Ovary (tissue), 9 donors: Measurements from ENCODE around the gene AHCY. TPM values are rescaled to one million over a fixed set of nuclear protein-coding genes. Genes with fewer than 3 reads are reported as not detected.
"Not testable (repeated sequence)": the region's sequence is repeated elsewhere in the genome, so short reads cannot be mapped to it uniquely, and the experiment has no call there.

ENCODE experiments used
- DNase-seq, 5 donors: peaks; one replicate each; pipeline ENCODE4 v3.0.0-alpha.2; 2019 to 2020
- H3K27ac ChIP-seq, 2 donors: fragments of 200-600 bp; one replicate each; pipeline versions ENCODE4 v1.5.1 to v1.8.0; 2019 to 2022
- H3K27me3 ChIP-seq: fragments of 200-600 bp; one replicate; pipeline ENCODE4 v1.8.0; 2022
- H3K36me3 ChIP-seq: fragments of 200-600 bp; sonication (generic); one replicate; pipeline ENCODE4 v1.5.1; 2019
- H3K4me1 ChIP-seq: one replicate; pipeline ENCODE4 v1.8.1; 2013; ENCODE audit warnings: mild to moderate bottlenecking, moderate library complexity; ENCODE audit not compliant: insufficient read depth
- H3K4me3 ChIP-seq: fragments of 200-600 bp; sonication (generic); one replicate; pipeline ENCODE4 v1.5.1; 2017
- H3K9me3 ChIP-seq, 2 donors: fragments of 200-600 bp in 1 of 2; sonication (generic) in 1 of 2; one replicate each; pipeline versions ENCODE4 v1.5.1 to v1.8.1; 2013 to 2019; ENCODE audit warnings: mild to moderate bottlenecking in 1 of 2, moderate library complexity in 1 of 2
- CTCF ChIP-seq, 3 donors: fragments of 450-650 bp in 2 of 3; fragments of 200-600 bp in 1 of 3; IDR thresholded peaks; one replicate each; pipeline versions ENCODE4 v1.5.1 to v1.8.0; 2016 to 2022; ENCODE audit warnings: antibody characterized with exemption in 3 of 3, mild to moderate bottlenecking in 1 of 3
- EP300 ChIP-seq: sonication (generic); formaldehyde crosslinking; IDR thresholded peaks from one replicate; pipeline ENCODE4 v1.6.1; 2017; ENCODE audit warnings: antibody characterized with exemption
- POLR2A ChIP-seq: fragments of 450-650 bp; IDR thresholded peaks from one replicate; pipeline ENCODE4 v1.6.1; 2017; ENCODE audit warnings: antibody characterized with exemption, mild to moderate bottlenecking, moderate library complexity
- WGBS, 3 donors: extraction: QIAGEN DNeasy Blood & Tissue Kit in 1 of 3; methylation state at CpG; one replicate each; pipeline versions ENCODE4 v1.1.5 to v1.1.7; 2013 to 2017; 5-methylcytosine and 5-hydroxymethylcytosine counted together
- intact Hi-C, 4 donors: fragments of 100-400 bp; cut with DNase I; formaldehyde crosslinking; loops; one replicate each; pipeline versions ENCODE4 v1.11.0 to v1.15.1; 2022 to 2023
- polyA plus RNA-seq, 2 donors: library from polyadenylated mRNA; stranded (reverse); fragments of 200-250 nt in 1 of 2; fragments of 350-450 nt in 1 of 2; fragmentation: Illumina TruSeq in 1 of 2; extraction: RNeasy Lipid Tissue Mini Kit (QIAGEN cat#74804) in 1 of 2; gene quantifications; one replicate each; pipeline ENCODE4 v1.2.3, GENCODE V29; 2013 to 2014
- total RNA-seq, 7 donors: library from RNA; depleted of rRNA in 2 of 7; stranded (reverse); fragments of >200 nt in 2 of 7; fragmentation: NEBNext Ultra II Directional in 3 of 7; extraction: Animal tissue kit (Norgen Biotek cat#: 25700) in 3 of 7; gene quantifications; one replicate each; pipeline versions ENCODE4 v1.1.0 to v1.2.4, GENCODE V29; 2016 to 2023
- donor health status: DM: no; HTN: no; CAD: no; lungs with moderate emphysema.
- donor health status: DM: no; HTN: no; CAD: no.
- donor health status: Bipolar disorder and iron deficiency.
- donor health status: DM: yes; HTN: yes; CAD: no.
- donor health status: DM: no; HTN: no; CAD: no.
- donor health status: DM: yes; HTN: yes; CAD: no.

Gene AHCY
- total and polyA plus RNA-seq, 9 donors, result 97.7 to 190 (median 139) TPM

GRCh38 chr20:34293589-34293988 lies 9.6 kb downstream of the AHCY start:
- H3K27me3 ChIP-seq, result no peaks in the 10 kb centered on the region
- no peaks in the 10 kb centered on the region for H3K9me3 ChIP-seq
- H3K36me3 ChIP-seq, result no peaks in the 10 kb centered on the region
- H3K4me1 ChIP-seq, result no peaks in the 10 kb centered on the region
- no peak for DNase-seq
- WGBS, 3 donors, result 83 to 90% (median 87%) methylated on average over 7 of the region's 7 CpGs
- H3K4me3 ChIP-seq, result no peak overlapping the region
- TF ChIP-seq CTCF (IDR thresholded peaks at IDR 0.05) (no peak), EP300 (no peak), POLR2A (no peak)
- H3K27ac ChIP-seq, result no peak overlapping the region
- intact Hi-C loops, result no loop called here

- Histone ChIP-seq H3K4me3 (no peak overlapping the region), H3K36me3 (no peaks in the 10 kb centered on the region), H3K27ac (no peak overlapping the region), H3K4me1 (no peaks in the 10 kb centered on the region), H3K9me3 (no peaks in the 10 kb centered on the region), H3K27me3 (no peaks in the 10 kb centered on the region)
- no peak for TF ChIP-seq CTCF (IDR thresholded peaks at IDR 0.05)
- no peak for TF ChIP-seq POLR2A
- no peak for TF ChIP-seq EP300
- no peak for DNase-seq
- WGBS, 3 donors, result 94 to 96% (median 95%) methylated on average over 5 of the region's 5 CpGs
- intact Hi-C loops, result no loop called here
Observed at GRCh38 chr20:34293119-34293518, 10.0 kb downstream of the AHCY start.

GRCh38 chr20:34292496-34292895 lies 10.7 kb downstream of the AHCY start:
- no peak overlapping the region for H3K4me3 ChIP-seq
- intact Hi-C loops, result no loop called here
- no peak for DNase-seq
- no peaks in the 10 kb centered on the region for H3K27me3 ChIP-seq
- H3K36me3 ChIP-seq, result no peaks in the 10 kb centered on the region
- H3K27ac ChIP-seq, result no peak overlapping the region
- WGBS, 3 donors, result 91 to 97% (median 96%) methylated on average over 3 of the region's 3 CpGs
- H3K4me1 ChIP-seq, result no peaks in the 10 kb centered on the region
- TF ChIP-seq EP300, result no peak
- no peak for TF ChIP-seq CTCF (IDR thresholded peaks at IDR 0.05)
- TF ChIP-seq POLR2A, result no peak
- H3K9me3 ChIP-seq, result no peaks in the 10 kb centered on the region

GRCh38 chr20:34290471-34290870 lies 12.7 kb downstream of the AHCY start:
- Histone ChIP-seq H3K27me3 (no peaks in the 10 kb centered on the region), H3K4me1 (no peaks in the 10 kb centered on the region), H3K4me3 (no peak overlapping the region), H3K9me3 (no peaks in the 10 kb centered on the region), H3K27ac (no peak overlapping the region), H3K36me3 (no peaks in the 10 kb centered on the region)
- no peak for DNase-seq
- TF ChIP-seq POLR2A, result no peak
- no peak for TF ChIP-seq CTCF (IDR thresholded peaks at IDR 0.05)
- no peak for TF ChIP-seq EP300
- intact Hi-C loops, result no loop called here
- 96 to 99% (median 96%) methylated on average over 8 to 11 of the region's 11 CpGs for WGBS, 3 donors

GRCh38 chr20:34287500-34287899 lies 15.7 kb downstream of the AHCY start:
- H3K4me1 ChIP-seq, intact Hi-C loops, H3K9me3 ChIP-seq, H3K27me3 ChIP-seq, H3K4me3 ChIP-seq, DNase-seq, H3K27ac ChIP-seq, H3K36me3 ChIP-seq: not testable (repeated sequence)
- WGBS, 3 donors, result 91 to 98% (median 92%) methylated on average over 5 of the region's 5 CpGs
